Hepatocyte (in vitro differentiated cells): Measurements from ENCODE around the gene INTS12. TPM values are rescaled to one million over a fixed set of nuclear protein-coding genes. Genes with fewer than 3 reads are reported as not detected.
A peak's percentile ranks its signal among the peaks of the same experiment; 100 is the strongest.

Experiments
- DNase-seq: peaks from one replicate; pipeline ENCODE4 v3.0.0-alpha.2; 2016; ENCODE audit warnings: low spot score
- H2AFZ ChIP-seq: fragments of 200-600 bp; sonication (generic); 2 replicates; pipeline ENCODE4 v1.6.0; 2016; ENCODE audit warnings: antibody characterized with exemption, mild to moderate bottlenecking
- H3K27ac ChIP-seq: fragments of 200-600 bp; sonication (generic); 2 replicates; pipeline ENCODE4 v1.5.1; 2016; ENCODE audit warnings: mild to moderate bottlenecking
- H3K27me3 ChIP-seq: fragments of 200-600 bp; sonication (generic); 2 replicates; pipeline ENCODE4 v1.6.1; 2016
- H3K36me3 ChIP-seq: fragments of 200-600 bp; sonication (generic); replicated peaks from 2 replicates; pipeline ENCODE4 v1.5.1; 2016; ENCODE audit warnings: low read depth; ENCODE audit not compliant: insufficient read depth
- H3K4me1 ChIP-seq: fragments of 200-600 bp; sonication (generic); 2 replicates; pipeline ENCODE4 v1.5.1; 2016; ENCODE audit warnings: mild to moderate bottlenecking, moderate library complexity; ENCODE audit not compliant: insufficient read depth
- H3K4me2 ChIP-seq: fragments of 200-600 bp; sonication (generic); 2 replicates; pipeline ENCODE4 v1.6.0; 2016
- H3K4me3 ChIP-seq: fragments of 200-600 bp; sonication (generic); 2 replicates; pipeline ENCODE4 v1.5.1; 2016; ENCODE audit warnings: mild to moderate bottlenecking
- H3K79me2 ChIP-seq: fragments of 200-600 bp; sonication (generic); 2 replicates; pipeline ENCODE4 v1.6.0; 2017; ENCODE audit warnings: mild to moderate bottlenecking
- H3K9me2 ChIP-seq: fragments of 200-600 bp; sonication (generic); replicated peaks from 2 replicates; pipeline ENCODE4 v1.6.0; 2017; ENCODE audit warnings: mild to moderate bottlenecking; ENCODE audit not compliant: insufficient read depth
- H3K9me3 ChIP-seq: fragments of 200-600 bp; sonication (generic); 2 replicates; pipeline ENCODE4 v1.5.1; 2016; ENCODE audit warnings: low read depth, mild to moderate bottlenecking
- H4K20me1 ChIP-seq: fragments of 200-600 bp; sonication (generic); 2 replicates; pipeline ENCODE4 v1.6.0; 2016; ENCODE audit warnings: mild to moderate bottlenecking; ENCODE audit not compliant: insufficient read depth, poor library complexity, severe bottlenecking
- EZH2 ChIP-seq: fragments of 200-600 bp; sonication (generic); IDR thresholded peaks from 2 replicates; pipeline ENCODE4 v1.6.1; 2016; ENCODE audit warnings: antibody characterized with exemption, mild to moderate bottlenecking, borderline replicate concordance
- EZH2phosphoT487 ChIP-seq: fragments of 200-600 bp; sonication (generic); IDR thresholded peaks from one replicate; pipeline ENCODE4 v1.6.1; 2018; ENCODE audit warnings: antibody characterized with exemption, mild to moderate bottlenecking, low read depth, moderate library complexity; ENCODE audit not compliant: unreplicated experiment, severe bottlenecking
- WGBS: methylation state at CpG from one replicate; pipeline ENCODE4 v1.1.6; 2016; ENCODE audit warnings: low lambda C conversion rate; ENCODE audit errors: missing lambda C conversion rate; 5-methylcytosine and 5-hydroxymethylcytosine counted together
- polyA plus RNA-seq: library from polyadenylated mRNA; unstranded; fragments of >200 nt; fragmentation: Nextera tagmentation; extraction: Ambion mirVana; gene quantifications from 2 replicates; pipeline ENCODE4 v1.2.1, GENCODE V29; 2016
- total RNA-seq: library from RNA; depleted of rRNA; stranded (reverse); fragments of >200 nt; gene quantifications from 2 replicates; pipeline ENCODE4 v1.2.3, GENCODE V29; 2014
- TF ChIP-seq, protein P1 (sequence below): fragments of 200-600 bp; sonication (generic); IDR thresholded peaks from 2 replicates; pipeline ENCODE4 v1.5.1; 2016; ENCODE audit warnings: antibody characterized with exemption, mild to moderate bottlenecking; ENCODE audit not compliant: poor library complexity

Gene INTS12
- total and polyA plus RNA-seq, 2 experiments from 2014 or later, result 17.3 to 20.8 TPM

GRCh38 chr4:105725623-105726022 lies 17.1 kb upstream of the INTS12 start:
- H4K20me1 ChIP-seq, result no peaks in the 10 kb centered on the region
- WGBS, result 98% methylated on average over 2 of the region's 2 CpGs
- TF ChIP-seq, protein P1, sequence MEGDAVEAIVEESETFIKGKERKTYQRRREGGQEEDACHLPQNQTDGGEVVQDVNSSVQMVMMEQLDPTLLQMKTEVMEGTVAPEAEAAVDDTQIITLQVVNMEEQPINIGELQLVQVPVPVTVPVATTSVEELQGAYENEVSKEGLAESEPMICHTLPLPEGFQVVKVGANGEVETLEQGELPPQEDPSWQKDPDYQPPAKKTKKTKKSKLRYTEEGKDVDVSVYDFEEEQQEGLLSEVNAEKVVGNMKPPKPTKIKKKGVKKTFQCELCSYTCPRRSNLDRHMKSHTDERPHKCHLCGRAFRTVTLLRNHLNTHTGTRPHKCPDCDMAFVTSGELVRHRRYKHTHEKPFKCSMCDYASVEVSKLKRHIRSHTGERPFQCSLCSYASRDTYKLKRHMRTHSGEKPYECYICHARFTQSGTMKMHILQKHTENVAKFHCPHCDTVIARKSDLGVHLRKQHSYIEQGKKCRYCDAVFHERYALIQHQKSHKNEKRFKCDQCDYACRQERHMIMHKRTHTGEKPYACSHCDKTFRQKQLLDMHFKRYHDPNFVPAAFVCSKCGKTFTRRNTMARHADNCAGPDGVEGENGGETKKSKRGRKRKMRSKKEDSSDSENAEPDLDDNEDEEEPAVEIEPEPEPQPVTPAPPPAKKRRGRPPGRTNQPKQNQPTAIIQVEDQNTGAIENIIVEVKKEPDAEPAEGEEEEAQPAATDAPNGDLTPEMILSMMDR, result no peak
- TF ChIP-seq EZH2phosphoT487, result no peak
- TF ChIP-seq EZH2, result no peak

DNA sequence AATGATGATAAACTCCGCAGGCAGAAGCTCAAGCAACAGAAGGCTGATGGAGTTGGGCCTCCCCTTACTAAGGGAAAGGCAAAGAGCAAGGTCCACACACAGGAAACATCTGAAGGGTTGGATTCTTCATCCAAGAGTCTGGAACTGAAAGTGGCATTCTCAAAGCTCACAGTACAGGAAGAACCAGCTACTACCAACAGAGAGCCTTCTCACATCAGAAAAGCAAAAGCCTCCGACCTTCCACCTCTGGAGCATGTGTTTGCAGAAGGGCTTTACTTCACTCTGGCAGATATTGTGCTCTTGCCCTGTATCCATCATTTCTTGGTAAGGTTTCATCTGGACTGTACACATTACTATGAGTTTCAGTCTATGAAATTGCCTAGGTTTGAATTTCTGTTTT lies 10.7 kb upstream of the INTS12 start:
- DNase-seq, result peak; percentile 30
- TF ChIP-seq EZH2phosphoT487 (no peak), EZH2 (no peak)
- TF ChIP-seq, protein P1, result no peak
- H3K4me1 ChIP-seq, result no peaks in the 10 kb centered on the region
- H3K9me3 ChIP-seq, result no peaks in the 10 kb centered on the region
- H3K4me3 ChIP-seq, result no peak overlapping the region
- no peaks in the 10 kb centered on the region for H3K79me2 ChIP-seq
- 70% methylated on average over 2 of the region's 2 CpGs for WGBS
- no peaks in the 10 kb centered on the region for H4K20me1 ChIP-seq
- H3K36me3 ChIP-seq, result no peaks in the 10 kb centered on the region
- H3K4me2 ChIP-seq, result no peak overlapping the region
- H3K9me2 ChIP-seq, result no peaks in the 10 kb centered on the region
- no peaks in the 10 kb centered on the region for H3K27me3 ChIP-seq
- no peak overlapping the region for H2AFZ ChIP-seq
- H3K27ac ChIP-seq, result no peak overlapping the region

More at GRCh38 chr4:105725623-105726022, 17.1 kb upstream of the INTS12 start:
- no peaks in the 10 kb centered on the region for H3K9me2 ChIP-seq
- no peaks in the 10 kb centered on the region for H3K27me3 ChIP-seq
- H3K4me3 ChIP-seq, result no peak overlapping the region
- no peaks in the 10 kb centered on the region for H3K9me3 ChIP-seq
- no peak for DNase-seq
- no peak overlapping the region for H3K27ac ChIP-seq
- no peak overlapping the region for H2AFZ ChIP-seq
- H3K79me2 ChIP-seq, result no peaks in the 10 kb centered on the region
- H3K36me3 ChIP-seq, result no peaks in the 10 kb centered on the region
- no peak overlapping the region for H3K4me2 ChIP-seq
- no peaks in the 10 kb centered on the region for H3K4me1 ChIP-seq

DNA sequence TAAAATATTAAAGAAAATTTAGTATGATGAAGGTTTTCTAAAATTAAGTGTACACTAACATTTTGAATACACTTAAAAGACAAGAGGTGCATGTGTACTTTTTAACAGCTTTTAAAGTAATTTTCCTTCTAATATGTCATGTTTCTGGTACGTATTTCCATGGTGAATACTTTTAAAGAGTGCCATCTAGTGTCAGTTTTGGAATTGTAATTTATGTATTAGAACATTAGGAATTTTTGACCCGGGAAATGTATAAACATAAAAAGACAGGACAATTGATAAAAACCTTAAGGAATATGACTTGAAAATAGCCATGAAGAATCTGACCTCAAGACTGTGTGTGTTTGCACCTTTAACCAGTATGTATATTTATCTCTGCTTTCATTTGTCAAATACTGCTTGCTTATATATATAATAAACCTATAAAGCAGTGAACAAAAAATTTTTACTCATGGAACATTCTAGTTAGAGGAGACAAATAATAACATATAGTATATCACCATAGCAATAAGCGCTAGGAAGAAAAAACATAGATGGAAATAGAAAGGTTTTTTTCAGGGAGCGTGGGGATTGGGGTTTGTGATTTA lies 7.3 kb upstream of the INTS12 start:
- no peaks in the 10 kb centered on the region for H3K36me3 ChIP-seq
- H4K20me1 ChIP-seq, result no peaks in the 10 kb centered on the region
- no peaks in the 10 kb centered on the region for H3K4me1 ChIP-seq
- H3K4me2 ChIP-seq, result no peak overlapping the region
- H3K9me3 ChIP-seq, result no peaks in the 10 kb centered on the region
- no peak overlapping the region for H3K4me3 ChIP-seq
- WGBS, result 52% methylated on average over 4 of the region's 4 CpGs
- H2AFZ ChIP-seq, result no peak overlapping the region
- peaks cover 17% of the 10 kb centered on the region for H3K79me2 ChIP-seq
- peak; percentile 54 for DNase-seq
- no peaks in the 10 kb centered on the region for H3K27me3 ChIP-seq
- no peak overlapping the region for H3K27ac ChIP-seq
- TF ChIP-seq EZH2phosphoT487, result no peak
- TF ChIP-seq, protein P1, result peak; percentile 65
- no peaks in the 10 kb centered on the region for H3K9me2 ChIP-seq

DNA sequence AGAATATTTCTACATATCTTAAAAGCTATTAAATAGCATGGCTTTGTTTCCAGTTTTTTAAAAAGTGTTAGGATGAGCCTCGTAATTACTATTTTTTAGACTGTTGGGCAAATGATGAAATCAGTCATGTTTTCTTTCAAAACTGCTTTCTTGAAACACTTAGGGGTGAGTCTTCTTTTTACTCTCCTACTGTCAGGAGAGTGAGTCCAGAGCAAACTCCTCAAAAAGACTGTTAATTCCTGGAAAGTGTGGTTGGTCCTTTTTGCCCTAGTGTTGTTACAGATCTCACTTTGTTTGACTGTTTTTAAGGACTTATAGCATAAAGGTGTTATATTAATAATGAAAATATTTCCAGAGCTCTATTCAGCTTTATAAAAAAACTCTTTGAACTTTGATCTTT lies 6.4 kb upstream of the INTS12 start:
- H3K36me3 ChIP-seq, result no peaks in the 10 kb centered on the region
- no peak overlapping the region for H3K4me3 ChIP-seq
- TF ChIP-seq EZH2phosphoT487 (no peak), EZH2 (no peak)
- TF ChIP-seq, protein P1, result no peak
- no peak overlapping the region for H3K4me2 ChIP-seq
- no peaks in the 10 kb centered on the region for H3K9me2 ChIP-seq
- no peaks in the 10 kb centered on the region for H3K27me3 ChIP-seq
- no peaks in the 10 kb centered on the region for H4K20me1 ChIP-seq
- H3K79me2 ChIP-seq, result peaks cover 24% of the 10 kb centered on the region
- H2AFZ ChIP-seq, result no peak overlapping the region
- H3K9me3 ChIP-seq, result no peaks in the 10 kb centered on the region
- peaks cover 2% of the 10 kb centered on the region for H3K4me1 ChIP-seq
- 59% methylated on average over 1 of the region's 1 CpG for WGBS
- no peak overlapping the region for H3K27ac ChIP-seq
- DNase-seq, result no peak
